H9 (cell line): ENCODE measurements around the gene EPC1. TPM values are rescaled to one million over a fixed set of nuclear protein-coding genes. Genes with fewer than 3 reads are reported as not detected.

ENCODE experiments used
- DNase-seq: peaks from one replicate; pipeline ENCODE4 v3.0.0-alpha.2; 2017
- H2AFZ ChIP-seq: one replicate; pipeline ENCODE4 v1.6.1; 2013; ENCODE audit warnings: mild to moderate bottlenecking, low read length, control low read depth, moderate library complexity
- H2AK5ac ChIP-seq: 2 replicates; pipeline ENCODE4 v1.6.1; 2013; ENCODE audit warnings: low read length, control low read depth, mixed read lengths; ENCODE audit not compliant: insufficient read length
- H2BK120ac ChIP-seq: one replicate; pipeline ENCODE4 v1.6.1; 2013; ENCODE audit warnings: low read depth, mild to moderate bottlenecking, low read length, control low read depth, inconsistent platforms; ENCODE audit not compliant: poor library complexity, severe bottlenecking
- H2BK12ac ChIP-seq: 2 replicates; pipeline ENCODE4 v1.6.1; 2013; ENCODE audit warnings: low read length, control low read depth, mixed read lengths, low read depth; ENCODE audit not compliant: insufficient read length
- H2BK15ac ChIP-seq: 2 replicates; pipeline ENCODE4 v1.6.1; 2013; ENCODE audit warnings: low read depth, low read length, control low read depth
- H2BK20ac ChIP-seq: one replicate; pipeline ENCODE4 v1.6.1; 2013; ENCODE audit warnings: low read depth, mild to moderate bottlenecking, low read length, control low read depth, inconsistent platforms; ENCODE audit not compliant: poor library complexity, severe bottlenecking
- H2BK5ac ChIP-seq: 2 replicates; pipeline ENCODE4 v1.6.1; 2013; ENCODE audit warnings: low read length, control low read depth, mixed read lengths; ENCODE audit not compliant: insufficient read length
- H3K14ac ChIP-seq: 2 replicates; pipeline ENCODE4 v1.6.1; 2013; ENCODE audit warnings: low read length, control low read depth; ENCODE audit not compliant: insufficient read depth
- H3K18ac ChIP-seq: 2 replicates; pipeline ENCODE4 v1.6.1; 2013; ENCODE audit warnings: low read depth, mild to moderate bottlenecking, mixed read lengths, low read length, control low read depth; ENCODE audit not compliant: insufficient read length
- H3K23ac ChIP-seq: 2 replicates; pipeline ENCODE4 v1.6.1; 2013; ENCODE audit warnings: low read length, control low read depth, mixed read lengths, low read depth; ENCODE audit not compliant: insufficient read length
- H3K23me2 ChIP-seq: 2 replicates; pipeline ENCODE4 v1.6.1; 2013; ENCODE audit warnings: low read depth, mild to moderate bottlenecking, mixed read lengths, low read length, control low read depth; ENCODE audit not compliant: insufficient read length, poor library complexity, severe bottlenecking
- H3K27ac ChIP-seq: 2 replicates; pipeline ENCODE4 v1.5.1; 2013; ENCODE audit warnings: low read length, control low read depth, mixed read lengths, low read depth; ENCODE audit not compliant: insufficient read length
- H3K27me3 ChIP-seq: 2 replicates; pipeline ENCODE4 v1.6.1; 2013; ENCODE audit warnings: low read length, control low read depth, inconsistent platforms; ENCODE audit not compliant: insufficient read depth
- H3K4ac ChIP-seq: 2 replicates; pipeline ENCODE4 v1.6.1; 2013; ENCODE audit warnings: low read depth, mild to moderate bottlenecking, control low read depth, inconsistent platforms, low read length, moderate library complexity
- H3K4me1 ChIP-seq: 2 replicates; pipeline ENCODE4 v1.6.1; 2013; ENCODE audit warnings: low read length, control low read depth, inconsistent platforms; ENCODE audit not compliant: insufficient read depth
- H3K4me2 ChIP-seq: 2 replicates; pipeline ENCODE4 v1.6.1; 2013; ENCODE audit warnings: low read length, control low read depth, mixed read lengths; ENCODE audit not compliant: insufficient read length, insufficient read depth
- H3K56ac ChIP-seq: 2 replicates; pipeline ENCODE4 v1.6.1; 2013; ENCODE audit warnings: low read depth, mild to moderate bottlenecking, mixed read lengths, low read length, control low read depth; ENCODE audit not compliant: insufficient read length
- H3K79me1 ChIP-seq: 2 replicates; pipeline ENCODE4 v1.6.1; 2013; ENCODE audit warnings: low read depth, mild to moderate bottlenecking, moderate library complexity, low read length, control low read depth, inconsistent platforms; ENCODE audit not compliant: insufficient read depth, poor library complexity, severe bottlenecking
- H3K79me2 ChIP-seq: 2 replicates; pipeline ENCODE4 v1.6.1; 2013; ENCODE audit warnings: low read length, control low read depth, inconsistent platforms; ENCODE audit not compliant: insufficient read depth
- H3K9ac ChIP-seq: 2 replicates; pipeline ENCODE4 v1.6.1; 2013; ENCODE audit warnings: low read length, control low read depth, mixed read lengths; ENCODE audit not compliant: insufficient read length; ENCODE audit errors: extremely low read depth
- H3K9me3 ChIP-seq: one replicate; pipeline ENCODE4 v1.6.1; 2013; ENCODE audit warnings: low read depth, low read length, inconsistent platforms; ENCODE audit not compliant: control insufficient read depth
- H3T11ph ChIP-seq: one replicate; pipeline ENCODE4 v1.6.1; 2013; ENCODE audit warnings: mild to moderate bottlenecking, low read length, control low read depth, inconsistent platforms
- H4K20me1 ChIP-seq: one replicate; pipeline ENCODE4 v1.6.1; 2013; ENCODE audit not compliant: control insufficient read depth, insufficient read length, insufficient read depth
- H4K5ac ChIP-seq: 2 replicates; pipeline ENCODE4 v1.6.1; 2013; ENCODE audit warnings: low read depth, mild to moderate bottlenecking, mixed read lengths, low read length, control low read depth; ENCODE audit not compliant: insufficient read length
- H4K8ac ChIP-seq: replicated peaks from 2 replicates; pipeline ENCODE4 v1.6.1; 2013; ENCODE audit warnings: low read length, control low read depth, mixed read lengths, low read depth; ENCODE audit not compliant: insufficient read length
- H4K91ac ChIP-seq: 2 replicates; pipeline ENCODE4 v1.6.1; 2013; ENCODE audit warnings: low read depth, mild to moderate bottlenecking, moderate library complexity, mixed read lengths, low read length, control low read depth; ENCODE audit not compliant: insufficient read length
- H3K27ac Mint-ChIP-seq, 3 experiments: 2 replicates in 2 of 3; 3 replicates in 1 of 3; pipeline ENCODE4 v1.8.0; 2020 to 2021; ENCODE audit warnings: mixed read lengths in 3 of 3, mild to moderate bottlenecking in 1 of 3, moderate library complexity in 1 of 3
- H3K27me3 Mint-ChIP-seq: 2 replicates; pipeline ENCODE4 v1.8.0; 2021; ENCODE audit warnings: low read depth, mild to moderate bottlenecking, moderate library complexity, mixed read lengths
- H3K36me3 Mint-ChIP-seq, 3 experiments: 2 replicates in 2 of 3; 3 replicates in 1 of 3; pipeline ENCODE4 v1.8.0; 2020 to 2021; ENCODE audit warnings: low read depth in 3 of 3, mixed read lengths in 3 of 3; ENCODE audit not compliant: insufficient read depth in 1 of 3
- H3K4me1 Mint-ChIP-seq, 2 experiments: 2 replicates each; pipeline ENCODE4 v1.8.0; 2020; ENCODE audit warnings: mixed read lengths in 2 of 2
- H3K4me3 Mint-ChIP-seq, 2 experiments: 2 replicates in 1 of 2; 3 replicates in 1 of 2; pipeline ENCODE4 v1.8.0; 2020 to 2021; ENCODE audit warnings: mild to moderate bottlenecking in 2 of 2, mixed read lengths in 2 of 2, moderate library complexity in 1 of 2
- H3K9me3 Mint-ChIP-seq, 2 experiments: 2 replicates in 1 of 2; 3 replicates in 1 of 2; pipeline ENCODE4 v1.8.0; 2020; ENCODE audit warnings: mild to moderate bottlenecking in 2 of 2, mixed read lengths in 2 of 2, moderate library complexity in 1 of 2
- total RNA-seq: library from RNA; stranded (reverse); gene quantifications from 2 replicates; pipeline ENCODE4 v1.2.1, GENCODE V29; 2021
- TF ChIP-seq, protein P1 (sequence below): fragments of 200-600 bp; sonication (generic); conservative IDR thresholded peaks from 3 replicates; pipeline ENCODE4 v1.8.0; 2021; ENCODE audit warnings: antibody characterized with exemption, mild to moderate bottlenecking

Gene EPC1
- total RNA-seq, 1 experiment from 2014 or later = 32.5 TPM

DNA sequence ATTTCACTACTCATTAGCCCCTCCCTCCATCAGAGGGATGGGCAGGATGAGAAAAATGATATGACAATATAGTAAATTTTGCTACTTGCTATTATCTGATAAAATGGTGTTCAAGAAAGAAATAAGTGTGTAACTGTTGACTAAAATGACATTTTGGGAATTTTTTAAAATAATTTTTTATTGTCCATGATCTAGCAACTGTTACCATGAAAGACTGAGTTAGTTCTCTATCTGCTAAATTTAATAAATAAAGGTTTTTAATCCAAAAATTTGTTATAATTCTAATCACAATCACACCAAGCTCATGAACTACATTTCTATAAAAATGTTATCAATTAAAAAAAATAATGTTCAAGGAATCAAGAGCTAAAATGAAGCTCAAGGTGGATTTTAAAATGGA, 28.7 kb upstream of the EPC1 start:
- Histone ChIP-seq H3K79me1 (peaks cover 9% of the 10 kb centered on the region), H3K4ac (no peak overlapping the region), H3K4me1 (peaks cover 2% of the 10 kb centered on the region; the same call in 1 of the 2 replicates), H3K18ac (no peak overlapping the region), H2AFZ (no peak overlapping the region), H4K20me1 (no peaks in the 10 kb centered on the region), H3K56ac (no peak overlapping the region), H2BK12ac (no peak overlapping the region), H3K9me3 (no peaks in the 10 kb centered on the region), H3K79me2 (no peaks in the 10 kb centered on the region; the same call in 1 of the 2 replicates), H3K14ac (no peak overlapping the region), H2BK15ac (no peak overlapping the region), H4K5ac (no peak overlapping the region), H4K91ac (no peak overlapping the region), H3T11ph (no peak overlapping the region), H2BK120ac (no peak overlapping the region), H3K9ac (no peak overlapping the region), H3K4me2 (no peak overlapping the region), H3K27ac (no peak overlapping the region), H3K27me3 (no peaks in the 10 kb centered on the region), H3K23me2 (peaks cover 2% of the 10 kb centered on the region), H2BK5ac (no peak overlapping the region), H3K23ac (no peak overlapping the region), H4K8ac (no peak overlapping the region), H2BK20ac (no peak overlapping the region), H2AK5ac (no peak overlapping the region)
- Mint-ChIP-seq H3K36me3 (peaks cover 0 to 7% (median 2%) of the 10 kb centered on the region in 3 experiments; a peak in 3 of 7 replicates), H3K27ac (no peak overlapping the region), H3K9me3 (no peaks in the 10 kb centered on the region), H3K27me3 (no peaks in the 10 kb centered on the region), H3K4me1 (peaks cover 2 to 5% of the 10 kb centered on the region in 2 experiments; a peak in 1 of 4 replicates), H3K4me3 (no peak overlapping the region)
- DNase-seq = no peak
- TF ChIP-seq, protein P1, sequence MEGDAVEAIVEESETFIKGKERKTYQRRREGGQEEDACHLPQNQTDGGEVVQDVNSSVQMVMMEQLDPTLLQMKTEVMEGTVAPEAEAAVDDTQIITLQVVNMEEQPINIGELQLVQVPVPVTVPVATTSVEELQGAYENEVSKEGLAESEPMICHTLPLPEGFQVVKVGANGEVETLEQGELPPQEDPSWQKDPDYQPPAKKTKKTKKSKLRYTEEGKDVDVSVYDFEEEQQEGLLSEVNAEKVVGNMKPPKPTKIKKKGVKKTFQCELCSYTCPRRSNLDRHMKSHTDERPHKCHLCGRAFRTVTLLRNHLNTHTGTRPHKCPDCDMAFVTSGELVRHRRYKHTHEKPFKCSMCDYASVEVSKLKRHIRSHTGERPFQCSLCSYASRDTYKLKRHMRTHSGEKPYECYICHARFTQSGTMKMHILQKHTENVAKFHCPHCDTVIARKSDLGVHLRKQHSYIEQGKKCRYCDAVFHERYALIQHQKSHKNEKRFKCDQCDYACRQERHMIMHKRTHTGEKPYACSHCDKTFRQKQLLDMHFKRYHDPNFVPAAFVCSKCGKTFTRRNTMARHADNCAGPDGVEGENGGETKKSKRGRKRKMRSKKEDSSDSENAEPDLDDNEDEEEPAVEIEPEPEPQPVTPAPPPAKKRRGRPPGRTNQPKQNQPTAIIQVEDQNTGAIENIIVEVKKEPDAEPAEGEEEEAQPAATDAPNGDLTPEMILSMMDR = no peak
